ENCODE data around the gene MYO9B. TPM values are rescaled to one million over a fixed set of nuclear protein-coding genes. Genes with fewer than 3 reads are reported as not detected.
"Not testable (repeated sequence)": the region's sequence is repeated elsewhere in the genome, so short reads cannot be mapped to it uniquely, and the experiment has no call there.

The MYO9B gene
- total and polyA plus RNA-seq, 3 experiments from 2014 or later, result 24.9 to 108 (median 104) TPM

DNA sequence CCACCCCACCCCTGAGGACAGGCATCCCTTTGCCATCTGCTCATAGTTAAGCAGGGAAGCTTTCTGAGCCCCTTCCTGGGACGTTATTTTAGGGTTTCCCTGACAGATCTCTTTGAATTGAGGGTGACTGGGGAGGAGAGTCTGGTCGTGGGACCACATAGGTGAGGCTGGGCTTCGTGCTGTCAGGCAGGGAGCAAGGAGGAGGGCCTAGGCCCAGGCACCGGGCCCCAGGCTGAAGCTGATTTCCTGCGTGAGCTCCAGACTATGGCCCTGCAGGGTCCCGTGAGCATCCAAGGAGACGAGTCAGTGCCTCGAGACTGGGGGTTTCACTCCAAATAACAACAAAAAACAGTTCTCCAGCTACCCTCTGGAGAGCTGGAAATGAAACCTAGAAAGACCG is 60.4 kb downstream of the MYO9B start:
- peak overlapping the region in 1 of 8 donors; percentile 29 for H3K27ac Mint-ChIP-seq
- no peaks in the 10 kb centered on the region for H3K9me3 Mint-ChIP-seq
- peaks cover 9 to 32% (median 12%) of the 10 kb centered on the region in 3 donors for H3K4me1 Mint-ChIP-seq
- Histone ChIP-seq H3K4me3 (ENCODE audit: low read length) (no peak overlapping the region), H3K9me3 (ENCODE audit: low read length) (no peaks in the 10 kb centered on the region), H3K27me3 (ENCODE audit: insufficient read depth, low read length, poor library complexity, severe bottlenecking) (no peaks in the 10 kb centered on the region), H3K27ac (ENCODE audit: low read depth, low read length) (no peak overlapping the region), H3K36me3 (ENCODE audit: insufficient read depth, low read length) (no peaks in the 10 kb centered on the region), H3K4me1 (ENCODE audit: insufficient read depth, low read length) (peaks cover 10% of the 10 kb centered on the region)
- H3K27me3 Mint-ChIP-seq, result no peaks in the 10 kb centered on the region
- peaks cover 0 to 39% (median 1%) of the 10 kb centered on the region in 3 donors for H3K36me3 Mint-ChIP-seq
- DNase-seq, result no peak
- ChIA-PET POLR2A (no interaction called here), CTCF (no interaction called here)
- no peak overlapping the region for H3K4me3 Mint-ChIP-seq

- no peak for DNase-seq
- H3K27ac Mint-ChIP-seq, result no peak overlapping the region
- CTCF ChIA-PET, result no interaction called here
- H3K4me3 ChIP-seq (ENCODE audit: low read length), result no peak overlapping the region
- no peaks in the 10 kb centered on the region for H3K27me3 Mint-ChIP-seq
- H3K4me1 ChIP-seq (ENCODE audit: insufficient read depth, low read length), result peaks cover 10% of the 10 kb centered on the region
- POLR2A ChIA-PET, result no interaction called here
- H3K27me3 ChIP-seq (ENCODE audit: insufficient read depth, low read length, poor library complexity, severe bottlenecking), result no peaks in the 10 kb centered on the region
- no peak overlapping the region for H3K4me3 Mint-ChIP-seq
- peaks cover 10 to 37% (median 12%) of the 10 kb centered on the region in 3 donors for H3K4me1 Mint-ChIP-seq
- no peak overlapping the region for H3K27ac ChIP-seq (ENCODE audit: low read depth, low read length)
- no peaks in the 10 kb centered on the region for H3K9me3 ChIP-seq (ENCODE audit: low read length)
- H3K36me3 Mint-ChIP-seq, result peaks cover 0 to 45% (median 1%) of the 10 kb centered on the region in 3 donors
- no peaks in the 10 kb centered on the region for H3K36me3 ChIP-seq (ENCODE audit: insufficient read depth, low read length)
- no peaks in the 10 kb centered on the region for H3K9me3 Mint-ChIP-seq
Measured at GRCh38 chr19:17136617-17137016, 61.0 kb downstream of the MYO9B start.

DNA sequence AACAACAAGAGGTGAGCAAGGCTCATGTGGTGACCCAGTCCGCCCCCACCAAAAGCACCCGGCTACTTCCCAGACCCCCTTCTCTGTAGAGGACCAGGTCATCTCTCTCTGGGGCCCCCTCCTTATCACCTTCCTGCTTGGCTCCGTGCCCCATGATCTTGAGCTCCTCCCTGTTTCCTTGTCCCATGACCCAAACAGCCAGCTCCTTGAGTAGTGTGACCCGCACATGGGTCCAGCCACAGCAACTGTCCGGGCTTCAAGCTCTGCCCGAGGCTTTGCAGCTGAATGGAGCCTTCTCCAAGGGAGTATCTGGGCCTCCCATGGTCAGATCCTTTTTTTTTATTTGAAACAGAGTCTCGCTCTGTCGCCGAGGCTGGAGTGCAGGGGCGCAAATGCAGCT is 61.8 kb downstream of the MYO9B start:
- no peak overlapping the region for H3K27ac ChIP-seq (ENCODE audit: low read depth, low read length)
- H3K27ac Mint-ChIP-seq, result peak overlapping the region in 1 of 8 donors; percentile 35
- DNase-seq, result no peak
- no peaks in the 10 kb centered on the region for H3K36me3 ChIP-seq (ENCODE audit: insufficient read depth, low read length)
- H3K4me1 ChIP-seq (ENCODE audit: insufficient read depth, low read length), result peaks cover 10% of the 10 kb centered on the region
- H3K4me1 Mint-ChIP-seq, result peaks cover 10 to 38% (median 12%) of the 10 kb centered on the region in 3 donors
- ChIA-PET POLR2A (no interaction called here), CTCF (no interaction called here)
- peak overlapping the region in 1 of 7 donors; percentile 54 for H3K4me3 Mint-ChIP-seq
- no peaks in the 10 kb centered on the region for H3K9me3 ChIP-seq (ENCODE audit: low read length)
- no peak overlapping the region for H3K4me3 ChIP-seq (ENCODE audit: low read length)
- peaks cover 0 to 52% (median 3%) of the 10 kb centered on the region in 3 donors for H3K36me3 Mint-ChIP-seq
- no peaks in the 10 kb centered on the region for H3K9me3 Mint-ChIP-seq
- H3K27me3 Mint-ChIP-seq, result no peaks in the 10 kb centered on the region
- no peaks in the 10 kb centered on the region for H3K27me3 ChIP-seq (ENCODE audit: insufficient read depth, low read length, poor library complexity, severe bottlenecking)

- peaks cover 0 to 56% (median 4%) of the 10 kb centered on the region in 3 donors for H3K36me3 Mint-ChIP-seq
- H3K27me3 ChIP-seq (ENCODE audit: insufficient read depth, low read length, poor library complexity, severe bottlenecking); H3K4me3 Mint-ChIP-seq; POLR2A ChIA-PET; DNase-seq; H3K4me3 ChIP-seq (ENCODE audit: low read length); H3K27ac Mint-ChIP-seq; H3K9me3 ChIP-seq (ENCODE audit: low read length); H3K27ac ChIP-seq (ENCODE audit: low read depth, low read length); H3K36me3 ChIP-seq (ENCODE audit: insufficient read depth, low read length); CTCF ChIA-PET; H3K9me3 Mint-ChIP-seq; H3K27me3 Mint-ChIP-seq: not testable (repeated sequence)
- peaks cover 10 to 42% (median 15%) of the 10 kb centered on the region in 3 donors for H3K4me1 Mint-ChIP-seq
- H3K4me1 ChIP-seq (ENCODE audit: insufficient read depth, low read length), result peaks cover 10% of the 10 kb centered on the region
Measured at GRCh38 chr19:17138052-17138846, 62.7 kb downstream of the MYO9B start.

DNA sequence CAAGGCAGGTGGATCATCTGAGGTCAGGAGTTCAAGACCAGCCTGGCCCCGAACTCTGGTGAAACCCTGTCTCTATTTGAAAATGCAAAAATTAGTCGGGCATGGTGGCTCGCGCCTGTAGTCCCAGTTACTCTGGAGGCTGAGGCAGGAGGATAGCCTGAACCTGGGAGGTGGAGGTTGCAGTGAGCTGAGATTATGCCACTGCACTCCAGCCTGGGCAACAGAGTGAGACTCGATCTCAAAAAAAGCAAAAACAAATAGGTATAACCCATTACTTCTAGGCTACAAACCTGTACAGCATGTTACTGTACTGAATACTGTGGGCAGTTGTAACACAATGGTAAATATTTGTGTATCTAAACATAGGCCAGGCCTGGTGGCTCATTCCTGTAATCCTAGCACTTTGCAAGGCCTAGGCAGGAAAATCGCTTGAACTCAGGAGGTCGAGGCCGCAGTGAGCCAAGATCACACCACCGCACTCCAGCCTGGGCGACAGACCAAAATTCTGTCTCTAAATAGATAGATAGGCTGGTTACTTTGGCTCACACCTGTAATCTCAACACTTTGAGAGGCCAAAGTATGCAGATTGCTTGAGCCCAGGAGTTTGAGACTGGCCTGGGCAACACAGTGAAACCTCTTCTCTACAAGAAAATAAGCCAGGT is 63.5 kb downstream of the MYO9B start:
- H3K4me3 Mint-ChIP-seq, result no peak overlapping the region

DNA sequence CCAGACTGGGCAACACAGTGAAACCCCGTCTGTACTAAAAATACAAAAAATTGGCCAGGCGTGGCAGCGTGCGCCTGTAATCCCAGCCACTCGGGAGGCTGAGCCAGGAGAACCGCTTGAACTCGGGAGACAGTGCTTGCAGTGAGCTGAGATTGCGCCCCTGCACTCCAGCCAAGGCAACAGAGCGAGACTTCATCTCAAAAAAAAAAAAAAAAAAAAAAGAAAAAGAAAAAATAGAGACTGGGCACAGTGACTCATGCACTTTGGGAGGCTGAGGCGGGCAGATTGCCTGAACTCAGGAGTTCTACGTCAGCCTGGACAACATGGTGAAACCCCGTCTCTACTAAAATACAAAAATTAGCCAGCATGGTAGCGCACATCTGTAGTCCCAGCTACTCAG is 69.2 kb downstream of the MYO9B start:
- POLR2A ChIA-PET; H3K4me3 ChIP-seq (ENCODE audit: low read length); H3K4me1 ChIP-seq (ENCODE audit: insufficient read depth, low read length); H3K9me3 Mint-ChIP-seq; H3K27me3 ChIP-seq (ENCODE audit: insufficient read depth, low read length, poor library complexity, severe bottlenecking); H3K9me3 ChIP-seq (ENCODE audit: low read length); H3K27me3 Mint-ChIP-seq; CTCF ChIA-PET; H3K4me3 Mint-ChIP-seq; H3K27ac ChIP-seq (ENCODE audit: low read depth, low read length); DNase-seq: not testable (repeated sequence)
- peaks cover 0 to 12% (median 7%) of the 10 kb centered on the region in 3 donors for H3K4me1 Mint-ChIP-seq
- H3K27ac Mint-ChIP-seq, result peak overlapping the region in 2 of 8 donors; percentile 27 to 61
- H3K36me3 Mint-ChIP-seq, result peaks cover 0 to 47% (median 6%) of the 10 kb centered on the region in 3 donors
- peaks cover 20% of the 10 kb centered on the region for H3K36me3 ChIP-seq (ENCODE audit: insufficient read depth, low read length)

More for the DNA sequence above, 63.5 kb downstream of the MYO9B start:
- no peaks in the 10 kb centered on the region for H3K36me3 ChIP-seq (ENCODE audit: insufficient read depth, low read length)
- Mint-ChIP-seq H3K27ac (peak overlapping the region in 2 of 8 donors; percentile 12 to 68), H3K36me3 (peaks cover 0 to 51% (median 4%) of the 10 kb centered on the region in 3 donors), H3K9me3 (no peaks in the 10 kb centered on the region), H3K4me1 (peaks cover 7 to 40% (median 14%) of the 10 kb centered on the region in 3 donors), H3K27me3 (no peaks in the 10 kb centered on the region)
- peaks cover 10% of the 10 kb centered on the region for H3K4me1 ChIP-seq (ENCODE audit: insufficient read depth, low read length)
- CTCF ChIA-PET, result no interaction called here
- no peak overlapping the region for H3K27ac ChIP-seq (ENCODE audit: low read depth, low read length)
- no peaks in the 10 kb centered on the region for H3K9me3 ChIP-seq (ENCODE audit: low read length)
- POLR2A ChIA-PET, result no interaction called here
- DNase-seq, result no peak
- no peaks in the 10 kb centered on the region for H3K27me3 ChIP-seq (ENCODE audit: insufficient read depth, low read length, poor library complexity, severe bottlenecking)
- H3K4me3 ChIP-seq (ENCODE audit: low read length), result no peak overlapping the region

DNA sequence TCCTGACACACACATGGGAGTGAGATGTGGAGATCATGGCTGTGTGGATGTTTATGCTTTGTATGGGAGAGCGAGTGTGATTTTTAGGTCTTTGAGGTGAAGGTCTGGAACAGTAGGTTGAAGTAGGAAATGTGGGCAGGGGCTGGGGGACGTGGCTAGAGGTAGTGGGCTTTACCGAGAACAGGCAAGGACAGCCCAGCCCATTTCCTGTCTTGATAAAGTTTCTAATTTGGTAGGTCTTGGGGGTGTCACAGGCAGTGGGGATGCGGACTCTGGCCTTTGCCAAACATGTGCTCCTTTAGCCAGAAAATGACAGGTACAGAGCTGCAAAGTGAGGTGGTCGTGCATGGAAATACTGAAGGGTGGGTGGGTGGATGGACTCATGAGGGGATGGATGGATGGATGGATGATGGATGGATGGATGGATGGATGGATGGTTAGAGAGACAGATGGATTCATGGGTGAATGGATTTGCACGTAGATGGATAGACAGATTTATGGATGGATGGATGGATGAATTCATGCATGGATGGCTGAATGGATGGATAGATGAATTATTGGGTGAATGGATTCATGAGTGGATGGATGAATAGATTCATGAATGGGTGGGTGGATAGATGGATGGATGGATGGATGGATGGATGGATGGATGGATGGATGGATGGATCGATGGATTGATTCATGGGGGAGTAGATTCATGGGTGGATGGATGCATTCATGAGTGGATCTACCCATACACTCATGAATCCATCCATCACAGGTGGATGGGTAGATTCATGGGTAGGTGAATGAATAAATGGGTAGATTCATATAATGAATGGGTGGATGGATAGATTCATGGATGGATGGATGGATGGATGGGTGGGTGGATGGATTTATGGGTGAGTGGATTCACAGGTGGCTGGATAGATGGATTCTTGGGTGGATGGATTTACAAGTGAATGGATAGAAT is 70.2 kb downstream of the MYO9B start:
- POLR2A ChIA-PET, result no interaction called here
- Mint-ChIP-seq H3K9me3 (no peaks in the 10 kb centered on the region), H3K4me1 (peaks cover 0 to 12% (median 7%) of the 10 kb centered on the region in 3 donors), H3K27me3 (no peaks in the 10 kb centered on the region), H3K4me3 (no peak overlapping the region), H3K36me3 (peaks cover 0 to 50% (median 7%) of the 10 kb centered on the region in 3 donors), H3K27ac (no peak overlapping the region)
- DNase-seq, result no peak
- no peaks in the 10 kb centered on the region for H3K4me1 ChIP-seq (ENCODE audit: insufficient read depth, low read length)
- H3K27me3 ChIP-seq (ENCODE audit: insufficient read depth, low read length, poor library complexity, severe bottlenecking), result no peaks in the 10 kb centered on the region
- H3K9me3 ChIP-seq (ENCODE audit: low read length), result no peaks in the 10 kb centered on the region
- H3K27ac ChIP-seq (ENCODE audit: low read depth, low read length), result no peak overlapping the region
- H3K4me3 ChIP-seq (ENCODE audit: low read length), result no peak overlapping the region
- peaks cover 20% of the 10 kb centered on the region for H3K36me3 ChIP-seq (ENCODE audit: insufficient read depth, low read length)
- CTCF ChIA-PET, result no interaction called here

Measured in CD8-positive, alpha-beta memory T cell (primary cell).